ENCODE results near the gene TRIM43B.
"Not testable (repeated sequence)": the region's sequence is repeated elsewhere in the genome, so short reads cannot be mapped to it uniquely, and the experiment has no call there.

Gene TRIM43B

GRCh38 chr2:95514718-95515117, 30.2 kb upstream of the TRIM43B start:
- Histone ChIP-seq H3K4me1 (no peaks in the 10 kb centered on the region), H3K36me3 (no peaks in the 10 kb centered on the region), H3K27me3 (no peaks in the 10 kb centered on the region), H3K9me3 (no peaks in the 10 kb centered on the region), H3K4me3 (ENCODE audit: low read depth, low read length) (no peak overlapping the region)
- TF ChIP-seq CTCF (IDR thresholded peaks at IDR 0.05; ENCODE audit: low read depth, low read length) = no peak
- no peak for DNase-seq

- not testable (repeated sequence) for H3K4me1 ChIP-seq; H3K4me3 ChIP-seq (ENCODE audit: low read depth, low read length); H3K36me3 ChIP-seq; H3K27me3 ChIP-seq; DNase-seq; H3K9me3 ChIP-seq
Measured at GRCh38 chr2:95514226-95514625, 29.7 kb upstream of the TRIM43B start.

DNA sequence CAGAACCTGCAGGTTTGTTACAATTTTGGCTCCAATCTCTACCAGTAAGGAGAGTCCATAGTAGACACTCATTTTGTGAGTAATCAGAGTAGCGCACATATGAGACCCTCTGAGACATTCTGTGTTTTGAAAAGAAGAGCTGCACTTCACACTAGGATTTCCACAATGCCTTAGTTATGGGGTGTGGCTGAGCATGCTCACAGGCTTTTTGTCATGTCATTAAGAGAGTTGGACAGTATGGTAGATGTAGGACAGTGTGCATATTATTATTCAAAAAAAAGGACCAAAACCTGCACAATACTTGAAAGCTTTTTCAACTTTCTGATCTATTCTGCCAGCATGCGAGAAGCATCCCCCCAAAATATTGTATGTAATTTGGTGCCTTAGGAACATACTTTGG, 24.9 kb upstream of the TRIM43B start:
- DNase-seq = no peak
- no peaks in the 10 kb centered on the region for H3K4me1 ChIP-seq
- no peaks in the 10 kb centered on the region for H3K9me3 ChIP-seq
- H3K27me3 ChIP-seq = no peaks in the 10 kb centered on the region
- no peaks in the 10 kb centered on the region for H3K36me3 ChIP-seq
- no peak overlapping the region for H3K4me3 ChIP-seq (ENCODE audit: low read depth, low read length)
- TF ChIP-seq CTCF (IDR thresholded peaks at IDR 0.05; ENCODE audit: low read depth, low read length) = no peak

GRCh38 chr2:95505222-95505621, 20.7 kb upstream of the TRIM43B start:
- no peak for TF ChIP-seq CTCF (IDR thresholded peaks at IDR 0.05; ENCODE audit: low read depth, low read length)
- no peaks in the 10 kb centered on the region for H3K27me3 ChIP-seq
- DNase-seq = no peak
- no peak overlapping the region for H3K4me3 ChIP-seq (ENCODE audit: low read depth, low read length)
- no peaks in the 10 kb centered on the region for H3K9me3 ChIP-seq
- H3K4me1 ChIP-seq = no peaks in the 10 kb centered on the region
- H3K36me3 ChIP-seq = no peaks in the 10 kb centered on the region

DNA sequence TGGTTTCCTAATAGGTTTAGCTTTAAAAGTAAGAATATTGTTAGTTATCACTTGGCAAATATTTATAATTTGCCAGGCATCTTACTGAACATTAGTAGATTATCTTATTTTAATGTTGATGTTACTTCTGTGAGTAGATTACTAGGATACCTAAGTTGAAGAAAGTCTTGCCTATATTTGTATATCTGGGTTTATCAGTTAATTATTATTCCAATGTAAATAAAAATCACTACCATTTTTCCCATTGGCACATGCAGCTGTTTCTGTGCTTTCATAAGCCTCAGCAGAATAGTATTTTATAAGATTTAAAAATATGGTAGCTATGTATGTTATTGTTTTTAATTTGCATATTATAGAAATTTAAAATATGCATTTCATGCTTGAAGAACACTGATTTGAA, 16.3 kb upstream of the TRIM43B start:
- Histone ChIP-seq H3K27me3 (no peaks in the 10 kb centered on the region), H3K9me3 (no peaks in the 10 kb centered on the region), H3K36me3 (no peaks in the 10 kb centered on the region), H3K4me3 (ENCODE audit: low read depth, low read length) (no peak overlapping the region), H3K4me1 (no peaks in the 10 kb centered on the region)
- TF ChIP-seq CTCF (IDR thresholded peaks at IDR 0.05; ENCODE audit: low read depth, low read length) = no peak
- DNase-seq = no peak

DNA sequence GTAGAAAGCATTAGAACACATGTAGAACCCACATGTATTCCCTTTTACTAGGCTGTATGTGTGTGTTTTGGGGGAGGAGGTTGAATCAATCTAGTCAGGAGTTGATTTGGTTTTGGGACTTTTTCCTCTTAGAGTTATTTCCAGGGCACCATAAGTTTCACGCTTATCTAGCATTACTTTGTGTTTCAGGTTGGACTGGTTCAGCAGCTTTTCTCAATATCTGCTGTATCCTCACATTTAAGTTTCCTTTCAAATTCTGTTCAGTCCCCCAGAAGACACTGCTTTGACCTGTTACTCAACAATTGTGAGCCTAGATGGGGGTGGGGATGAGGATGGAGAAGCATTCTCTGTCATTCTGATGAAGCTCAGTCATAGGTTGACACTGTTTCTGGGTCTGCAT, 7.5 kb upstream of the TRIM43B start:
- not testable (repeated sequence) for H3K4me3 ChIP-seq (ENCODE audit: low read depth, low read length); DNase-seq; H3K27me3 ChIP-seq; H3K36me3 ChIP-seq; H3K9me3 ChIP-seq; H3K4me1 ChIP-seq

- not testable (repeated sequence) for H3K9me3 ChIP-seq; DNase-seq; H3K36me3 ChIP-seq; H3K4me3 ChIP-seq (ENCODE audit: low read depth, low read length); H3K4me1 ChIP-seq; H3K27me3 ChIP-seq
Measured at GRCh38 chr2:95475025-95475424, 9.5 kb downstream of the TRIM43B start.

DNA sequence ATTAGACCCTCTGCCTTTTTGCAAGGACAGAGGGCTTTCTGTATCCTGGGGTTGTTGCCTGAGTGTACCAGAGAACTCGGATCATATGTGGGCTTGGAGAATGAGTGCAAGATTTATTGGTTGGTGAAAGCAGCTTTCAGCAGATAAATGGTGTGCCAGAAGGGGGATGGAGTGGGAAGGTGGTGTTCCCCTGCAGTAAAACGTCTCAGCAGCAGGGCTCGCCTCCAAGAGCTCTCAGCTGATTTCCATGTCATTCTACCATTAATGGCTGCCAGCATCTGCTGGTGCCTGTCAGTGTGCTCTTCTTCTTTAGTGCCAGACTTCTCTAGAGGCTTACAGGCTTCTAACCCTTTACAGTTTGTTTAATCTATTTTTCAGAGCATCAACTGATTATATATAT, 16.6 kb downstream of the TRIM43B start:
- not testable (repeated sequence) for H3K4me3 ChIP-seq (ENCODE audit: low read depth, low read length); H3K36me3 ChIP-seq; H3K9me3 ChIP-seq; DNase-seq; H3K27me3 ChIP-seq; H3K4me1 ChIP-seq

- H3K4me1 ChIP-seq; DNase-seq; H3K27me3 ChIP-seq; H3K9me3 ChIP-seq; H3K36me3 ChIP-seq; H3K4me3 ChIP-seq (ENCODE audit: low read depth, low read length): not testable (repeated sequence)
Measured at GRCh38 chr2:95466572-95466971, 18.0 kb downstream of the TRIM43B start.

DNA sequence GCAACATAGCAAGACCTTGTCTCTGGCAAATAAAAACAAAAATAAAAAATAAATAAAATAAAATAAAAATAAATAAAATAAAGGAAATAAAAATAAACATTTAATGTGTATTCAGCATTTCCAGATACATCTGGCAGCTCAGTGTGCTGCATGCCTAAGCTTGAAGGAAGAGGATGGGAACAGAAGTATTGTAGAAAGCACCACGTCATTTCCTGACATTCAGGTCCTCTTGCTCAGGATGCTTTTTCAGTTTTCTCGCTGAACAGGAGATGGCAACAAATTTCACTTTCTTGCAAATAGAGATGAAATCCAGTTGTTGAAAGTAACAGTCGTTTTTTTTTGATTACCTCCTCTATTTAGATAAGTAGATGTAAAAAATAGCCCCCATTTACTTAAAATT, 21.3 kb downstream of the TRIM43B start:
- H3K4me1 ChIP-seq; H3K36me3 ChIP-seq; H3K27me3 ChIP-seq; H3K4me3 ChIP-seq (ENCODE audit: low read depth, low read length); H3K9me3 ChIP-seq; DNase-seq: not testable (repeated sequence)

- H3K27me3 ChIP-seq; DNase-seq; H3K4me1 ChIP-seq; H3K9me3 ChIP-seq; H3K4me3 ChIP-seq (ENCODE audit: low read depth, low read length); H3K36me3 ChIP-seq: not testable (repeated sequence)
Measured at GRCh38 chr2:95445317-95445716, 39.2 kb downstream of the TRIM43B start.

DNA sequence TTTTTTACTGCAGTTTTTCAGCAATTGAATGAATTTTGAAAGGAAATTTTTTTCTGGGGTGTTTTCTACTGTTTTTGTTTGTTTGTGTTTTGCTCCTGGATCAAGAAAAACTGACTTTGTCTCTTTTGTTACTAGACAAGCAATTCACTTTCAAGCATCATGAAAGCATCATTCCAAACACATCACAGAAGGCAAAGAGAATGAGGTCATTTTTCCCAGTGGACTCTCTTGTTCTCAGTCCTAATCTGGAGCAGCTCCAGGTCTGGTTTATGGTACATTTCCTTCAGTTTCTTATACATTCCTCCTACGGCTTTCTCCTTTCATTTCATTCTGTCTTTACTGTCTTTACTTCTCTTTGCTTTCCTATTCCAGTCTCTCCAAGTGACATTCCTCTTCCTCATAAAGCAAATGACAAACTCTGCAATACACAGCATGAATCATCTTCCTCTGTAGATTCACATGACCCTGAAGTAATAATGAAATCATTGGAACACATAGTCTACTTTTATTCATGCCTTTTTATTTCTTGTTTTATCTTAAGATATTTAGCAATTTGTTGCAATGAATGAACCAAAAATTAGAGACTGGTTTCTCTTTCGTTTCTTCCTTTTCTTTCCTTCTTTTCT, 42.0 kb downstream of the TRIM43B start:
- not testable (repeated sequence) for H3K36me3 ChIP-seq; DNase-seq; H3K27me3 ChIP-seq; H3K4me3 ChIP-seq (ENCODE audit: low read depth, low read length); H3K4me1 ChIP-seq; H3K9me3 ChIP-seq
